GM12878 (cell line): ENCODE measurements around the gene AP2A2. TPM values are rescaled to one million over a fixed set of nuclear protein-coding genes. Genes with fewer than 3 reads are reported as not detected.

Source experiments
- ATAC-seq: fragments of 200-7000 bp; cut with Tn5 transposase; 3 replicates; pipeline ENCODE4 v1.9.1; 2020; ENCODE audit warnings: mild to moderate bottlenecking, moderate library complexity
- BruUV-seq: library from RNA; stranded (reverse); fragments of 400-500 nt; replicated peaks from 2 replicates; lab custom pipeline; 2021; lab: Mats Ljungman, UMichigan
- CTCF ChIA-PET: fragments of 300-600 bp; sonication (Branson Sonifier 250); formaldehyde crosslinking; extraction: SDS; loops from one replicate; lab custom pipeline; 2021; ENCODE audit warnings: inconsistent platforms; lab: Yijun Ruan, JAX
- POLR2A ChIA-PET: fragments of 350-600 bp; formaldehyde crosslinking; extraction: SDS; loops from one replicate; lab custom pipeline; 2021; ENCODE audit warnings: inconsistent platforms; lab: Charles Lee
- RAD21 ChIA-PET: fragments of 300-600 bp; sonication (Branson Sonifier 250); formaldehyde crosslinking; loops from one replicate; lab custom pipeline; 2023; ENCODE audit warnings: antibody characterized with exemption; ENCODE audit not compliant: unreplicated experiment; lab: Charles Lee
- SMC1A ChIA-PET: fragments of 300-600 bp; sonication (Branson Sonifier 250); formaldehyde crosslinking; loops from one replicate; lab custom pipeline; 2023; ENCODE audit not compliant: unreplicated experiment, uncharacterized antibody; lab: Charles Lee
- DNase-seq: peaks from one replicate; pipeline ENCODE4 v3.0.0-alpha.2; 2011; ENCODE audit warnings: low read depth, low spot score
- FAIRE-seq: peaks from 3 replicates; lab custom pipeline; 2011; peaks lifted over from hg19 to GRCh38; lab: Jason Lieb, UNC
- H2AFZ ChIP-seq: 2 replicates; pipeline ENCODE4 v1.6.0; 2011; ENCODE audit warnings: low read depth, low read length, control low read depth; ENCODE audit not compliant: control insufficient read depth
- H3K27ac ChIP-seq: 2 replicates; pipeline ENCODE4 v1.5.1; 2011; ENCODE audit warnings: control low read depth; ENCODE audit not compliant: control insufficient read depth, insufficient read depth
- H3K27me3 ChIP-seq, 2 experiments: replicated peaks in 1 of 2; 2 replicates each; pipeline versions ENCODE4 v1.6.0 to v1.6.1; 2011; ENCODE audit warnings: low read length in 1 of 2; ENCODE audit not compliant: control insufficient read depth in 2 of 2, insufficient read depth in 2 of 2
- H3K36me3 ChIP-seq, 2 experiments: 2 replicates each; pipeline ENCODE4 v1.5.1; 2011; ENCODE audit warnings: low read length in 1 of 2; ENCODE audit not compliant: control insufficient read depth in 2 of 2, insufficient read depth in 2 of 2
- H3K4me1 ChIP-seq: 2 replicates; pipeline ENCODE4 v1.6.1; 2011; ENCODE audit warnings: mild to moderate bottlenecking, low read length, moderate library complexity, mixed read lengths; ENCODE audit not compliant: control insufficient read depth, insufficient read depth
- H3K4me2 ChIP-seq: 2 replicates; pipeline ENCODE4 v1.6.0; 2011; ENCODE audit warnings: control low read depth; ENCODE audit not compliant: control insufficient read depth, insufficient read depth
- H3K4me3 ChIP-seq: fragments of 200-600 bp; sonication (generic); 2 replicates; pipeline ENCODE4 v1.5.1; 2016
- H3K79me2 ChIP-seq: 2 replicates; pipeline ENCODE4 v1.6.0; 2011; ENCODE audit warnings: low read length; ENCODE audit not compliant: control insufficient read depth, insufficient read depth
- H3K9ac ChIP-seq: 2 replicates; pipeline ENCODE4 v1.8.0; 2011; ENCODE audit warnings: low read length, control low read depth, mixed read lengths; ENCODE audit not compliant: control insufficient read depth, insufficient read depth
- H3K9me3 ChIP-seq: replicated peaks from 3 replicates; pipeline ENCODE4 v1.5.1; 2011; ENCODE audit warnings: mild to moderate bottlenecking, low read length; ENCODE audit not compliant: control insufficient read depth, insufficient read depth
- H4K20me1 ChIP-seq: 2 replicates; pipeline ENCODE4 v1.6.0; 2011; ENCODE audit not compliant: control insufficient read depth, insufficient read depth
- BCL11A ChIP-seq: IDR thresholded peaks from 2 replicates; pipeline ENCODE4 v1.6.1; 2011; ENCODE audit warnings: low read depth, low read length
- EED ChIP-seq: sonication (generic); IDR thresholded peaks from 2 replicates; pipeline ENCODE4 v1.6.1; 2016; ENCODE audit warnings: antibody characterized with exemption, low read depth
- HDGF ChIP-seq: fragments of 450-650 bp; IDR thresholded peaks from 2 replicates; pipeline ENCODE4 v1.6.1; 2016; ENCODE audit warnings: antibody characterized with exemption
- LARP7 ChIP-seq: fragments of 450-650 bp; IDR thresholded peaks from 2 replicates; pipeline ENCODE4 v1.6.1; 2017; ENCODE audit warnings: mild to moderate bottlenecking
- MTA2 ChIP-seq: fragments of 450-650 bp; IDR thresholded peaks from 2 replicates; pipeline ENCODE4 v1.6.1; 2016; ENCODE audit warnings: low read depth, mild to moderate bottlenecking, moderate library complexity
- MXI1 ChIP-seq: fragments of 150-350 bp; IDR thresholded peaks from 2 replicates; pipeline ENCODE4 v1.6.1; 2011; ENCODE audit warnings: low read depth, mild to moderate bottlenecking, inconsistent platforms, low read length, improper control_type of control experiment
- MYB ChIP-seq: fragments of 150-350 bp; IDR thresholded peaks from 2 replicates; pipeline ENCODE4 v1.6.1; 2014; ENCODE audit warnings: mild to moderate bottlenecking, low read depth, low read length, borderline replicate concordance
- NR2C2 ChIP-seq: IDR thresholded peaks from 2 replicates; pipeline ENCODE4 v1.6.1; 2011; ENCODE audit warnings: borderline replicate concordance, low read depth; ENCODE audit not compliant: control insufficient read depth, insufficient read length
- SIN3A ChIP-seq: IDR thresholded peaks from 2 replicates; pipeline ENCODE4 v1.6.1; 2012; ENCODE audit warnings: low read depth, low read length, improper control_type of control experiment
- TARDBP ChIP-seq: IDR thresholded peaks from 2 replicates; pipeline ENCODE4 v1.6.1; 2016; ENCODE audit warnings: borderline replicate concordance
- TBL1XR1 ChIP-seq: IDR thresholded peaks from 2 replicates; pipeline ENCODE4 v1.6.1; 2012; ENCODE audit warnings: low read depth, low read length, improper control_type of control experiment
- WRNIP1 ChIP-seq: IDR thresholded peaks from 2 replicates; pipeline ENCODE4 v1.6.1; 2011; ENCODE audit warnings: low read depth, low read length, improper control_type of control experiment, borderline replicate concordance
- YY1 ChIP-seq: IDR thresholded peaks from 2 replicates; pipeline ENCODE4 v1.6.1; 2011; ENCODE audit warnings: low read depth, mild to moderate bottlenecking, low read length
- ZNF622 ChIP-seq: fragments of 450-650 bp; IDR thresholded peaks from 2 replicates; pipeline ENCODE4 v1.6.1; 2017; ENCODE audit warnings: mild to moderate bottlenecking, inconsistent platforms
- WGBS: methylation state at CpG from one replicate; pipeline ENCODE4 v1.1.6; 2016; ENCODE audit warnings: low lambda C conversion rate; ENCODE audit not compliant: insufficient replicate concordance, insufficient coverage; ENCODE audit errors: missing lambda C conversion rate; 5-methylcytosine and 5-hydroxymethylcytosine counted together
- in situ Hi-C: fragments of 300-500 bp; cut with MboI; formaldehyde crosslinking; loops from 9 replicates; pipeline ENCODE4 v1.14.3; 2018; ENCODE audit warnings: mixed read lengths
- intact Hi-C: fragments of 100-400 bp; cut with micrococcal nuclease; formaldehyde crosslinking; loops from one replicate; pipeline ENCODE4 v1.14.2; 2022; ENCODE audit not compliant: unreplicated experiment
- polyA plus RNA-seq, 11 experiments: library from polyadenylated mRNA; depleted of rRNA in 4 of 11; unstranded in 6 of 11; stranded (reverse) in 5 of 11; fragments of >200 nt; fragmentation: Nextera tagmentation in 4 of 11; fragmentation: Illumina TruSeq in 1 of 11; extraction: Ambion mirVana in 4 of 11; extraction: Trizol in 1 of 11; gene quantifications; 1 replicate in 1 of 11; 2 replicates in 10 of 11; pipeline versions ENCODE4 v1.2.1 to v1.2.3, GENCODE V29; 2011 to 2016; ENCODE audit warnings: inconsistent platforms in 2 of 11, missing spikeins in 2 of 11, low read depth in 1 of 11
- total RNA-seq, 4 experiments: library from RNA; depleted of rRNA in 3 of 4; stranded (reverse); fragments of >200 nt in 3 of 4; fragmentation: Illumina TruSeq in 1 of 4; extraction: Trizol in 1 of 4; gene quantifications; 2 replicates each; pipeline versions ENCODE4 v1.2.1 to v1.2.3, GENCODE V29; 2013 to 2021
- TF ChIP-seq, protein P1 (sequence below): fragments of 150-350 bp; IDR thresholded peaks from 2 replicates; pipeline ENCODE4 v1.6.1; 2016; ENCODE audit warnings: low read depth, low read length
- TF ChIP-seq, protein P2 (sequence below): IDR thresholded peaks from 2 replicates; pipeline ENCODE4 v1.6.1; 2011; ENCODE audit warnings: low read depth, mild to moderate bottlenecking, low read length, moderate library complexity, borderline replicate concordance; ENCODE audit errors: extremely low read depth
- TF ChIP-seq, protein P3 (sequence below): fragments of 450-650 bp; IDR thresholded peaks from 2 replicates; pipeline ENCODE4 v1.6.1; 2017; ENCODE audit warnings: mild to moderate bottlenecking
- TF ChIP-seq, protein P4 (sequence below): IDR thresholded peaks from 2 replicates; pipeline ENCODE4 v1.6.1; 2012; ENCODE audit warnings: low read length, inconsistent platforms

Gene AP2A2
- total and polyA plus RNA-seq, 10 of the 15 experiments (the other 5 are each of a cell fraction or from before 2014, with no cell fraction given) = 0.58 to 48.8 (median 18.2) TPM

DNA sequence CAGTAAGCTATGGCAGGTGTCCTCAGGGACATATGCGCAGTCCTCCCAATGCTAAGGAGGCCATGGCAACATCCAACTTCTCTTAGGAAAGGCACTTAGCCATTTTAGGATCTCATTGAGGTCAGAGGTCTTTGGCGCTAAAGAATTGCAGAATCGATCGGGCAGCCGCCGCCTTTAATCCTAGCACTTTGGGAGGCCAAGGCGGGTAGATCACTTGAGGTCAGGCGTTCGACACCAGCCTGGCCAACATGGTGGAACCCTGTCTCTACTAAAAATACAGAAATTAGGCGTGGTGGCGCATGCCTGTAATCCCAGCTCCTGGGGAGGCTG lies 13.8 kb upstream of the AP2A2 start:
- intact Hi-C loops = loop anchor here (5.0 kb wide), 1 partner anchor 70 kb away; the partner anchor contains the start of genes POLR2L and TSPAN4
- POLR2A ChIA-PET = no interaction called here
- SMC1A ChIA-PET = no interaction called here
- Histone ChIP-seq H3K4me3 (peak overlapping the region; percentile 76; the same call in 1 of the 2 replicates), H3K4me1 (peaks cover 23% of the 10 kb centered on the region), H4K20me1 (no peaks in the 10 kb centered on the region), H3K9me3 (no peaks in the 10 kb centered on the region), H2AFZ (no peak overlapping the region; the same call in 1 of the 2 replicates), H3K27ac (no peak overlapping the region), H3K36me3 (no peaks in the 10 kb centered on the region), H3K27me3 (no peaks in the 10 kb centered on the region), H3K4me2 (peak overlapping the region; percentile 72), H3K79me2 (peaks cover 19% of the 10 kb centered on the region), H3K9ac (no peak overlapping the region)
- FAIRE-seq (no peak), ATAC-seq (no peak), DNase-seq (no peak)
- RAD21 ChIA-PET = no interaction called here
- 95% methylated on average over 11 of the region's 11 CpGs for WGBS
- no TSS peak for BruUV-seq
- no peak for TF ChIP-seq YY1
- no peak for TF ChIP-seq TBL1XR1
- no peak for TF ChIP-seq MYB
- TF ChIP-seq NR2C2 = no peak
- TF ChIP-seq MTA2 = no peak
- TF ChIP-seq, protein P1, sequence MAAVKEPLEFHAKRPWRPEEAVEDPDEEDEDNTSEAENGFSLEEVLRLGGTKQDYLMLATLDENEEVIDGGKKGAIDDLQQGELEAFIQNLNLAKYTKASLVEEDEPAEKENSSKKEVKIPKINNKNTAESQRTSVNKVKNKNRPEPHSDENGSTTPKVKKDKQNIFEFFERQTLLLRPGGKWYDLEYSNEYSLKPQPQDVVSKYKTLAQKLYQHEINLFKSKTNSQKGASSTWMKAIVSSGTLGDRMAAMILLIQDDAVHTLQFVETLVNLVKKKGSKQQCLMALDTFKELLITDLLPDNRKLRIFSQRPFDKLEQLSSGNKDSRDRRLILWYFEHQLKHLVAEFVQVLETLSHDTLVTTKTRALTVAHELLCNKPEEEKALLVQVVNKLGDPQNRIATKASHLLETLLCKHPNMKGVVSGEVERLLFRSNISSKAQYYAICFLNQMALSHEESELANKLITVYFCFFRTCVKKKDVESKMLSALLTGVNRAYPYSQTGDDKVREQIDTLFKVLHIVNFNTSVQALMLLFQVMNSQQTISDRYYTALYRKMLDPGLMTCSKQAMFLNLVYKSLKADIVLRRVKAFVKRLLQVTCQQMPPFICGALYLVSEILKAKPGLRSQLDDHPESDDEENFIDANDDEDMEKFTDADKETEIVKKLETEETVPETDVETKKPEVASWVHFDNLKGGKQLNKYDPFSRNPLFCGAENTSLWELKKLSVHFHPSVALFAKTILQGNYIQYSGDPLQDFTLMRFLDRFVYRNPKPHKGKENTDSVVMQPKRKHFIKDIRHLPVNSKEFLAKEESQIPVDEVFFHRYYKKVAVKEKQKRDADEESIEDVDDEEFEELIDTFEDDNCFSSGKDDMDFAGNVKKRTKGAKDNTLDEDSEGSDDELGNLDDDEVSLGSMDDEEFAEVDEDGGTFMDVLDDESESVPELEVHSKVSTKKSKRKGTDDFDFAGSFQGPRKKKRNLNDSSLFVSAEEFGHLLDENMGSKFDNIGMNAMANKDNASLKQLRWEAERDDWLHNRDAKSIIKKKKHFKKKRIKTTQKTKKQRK = no peak
- TF ChIP-seq, protein P2, sequence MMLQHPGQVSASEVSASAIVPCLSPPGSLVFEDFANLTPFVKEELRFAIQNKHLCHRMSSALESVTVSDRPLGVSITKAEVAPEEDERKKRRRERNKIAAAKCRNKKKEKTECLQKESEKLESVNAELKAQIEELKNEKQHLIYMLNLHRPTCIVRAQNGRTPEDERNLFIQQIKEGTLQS = no peak
- no peak for TF ChIP-seq MXI1
- TF ChIP-seq TARDBP = no peak
- TF ChIP-seq, protein P3, sequence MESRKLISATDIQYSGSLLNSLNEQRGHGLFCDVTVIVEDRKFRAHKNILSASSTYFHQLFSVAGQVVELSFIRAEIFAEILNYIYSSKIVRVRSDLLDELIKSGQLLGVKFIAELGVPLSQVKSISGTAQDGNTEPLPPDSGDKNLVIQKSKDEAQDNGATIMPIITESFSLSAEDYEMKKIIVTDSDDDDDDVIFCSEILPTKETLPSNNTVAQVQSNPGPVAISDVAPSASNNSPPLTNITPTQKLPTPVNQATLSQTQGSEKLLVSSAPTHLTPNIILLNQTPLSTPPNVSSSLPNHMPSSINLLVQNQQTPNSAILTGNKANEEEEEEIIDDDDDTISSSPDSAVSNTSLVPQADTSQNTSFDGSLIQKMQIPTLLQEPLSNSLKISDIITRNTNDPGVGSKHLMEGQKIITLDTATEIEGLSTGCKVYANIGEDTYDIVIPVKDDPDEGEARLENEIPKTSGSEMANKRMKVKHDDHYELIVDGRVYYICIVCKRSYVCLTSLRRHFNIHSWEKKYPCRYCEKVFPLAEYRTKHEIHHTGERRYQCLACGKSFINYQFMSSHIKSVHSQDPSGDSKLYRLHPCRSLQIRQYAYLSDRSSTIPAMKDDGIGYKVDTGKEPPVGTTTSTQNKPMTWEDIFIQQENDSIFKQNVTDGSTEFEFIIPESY = no peak
- no peak for TF ChIP-seq SIN3A
- no peak for TF ChIP-seq LARP7
- TF ChIP-seq HDGF = no peak
- no peak for TF ChIP-seq WRNIP1
- TF ChIP-seq, protein P4, sequence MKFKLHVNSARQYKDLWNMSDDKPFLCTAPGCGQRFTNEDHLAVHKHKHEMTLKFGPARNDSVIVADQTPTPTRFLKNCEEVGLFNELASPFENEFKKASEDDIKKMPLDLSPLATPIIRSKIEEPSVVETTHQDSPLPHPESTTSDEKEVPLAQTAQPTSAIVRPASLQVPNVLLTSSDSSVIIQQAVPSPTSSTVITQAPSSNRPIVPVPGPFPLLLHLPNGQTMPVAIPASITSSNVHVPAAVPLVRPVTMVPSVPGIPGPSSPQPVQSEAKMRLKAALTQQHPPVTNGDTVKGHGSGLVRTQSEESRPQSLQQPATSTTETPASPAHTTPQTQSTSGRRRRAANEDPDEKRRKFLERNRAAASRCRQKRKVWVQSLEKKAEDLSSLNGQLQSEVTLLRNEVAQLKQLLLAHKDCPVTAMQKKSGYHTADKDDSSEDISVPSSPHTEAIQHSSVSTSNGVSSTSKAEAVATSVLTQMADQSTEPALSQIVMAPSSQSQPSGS = no peak
- no peak for TF ChIP-seq EED
- no peak for TF ChIP-seq BCL11A
- TF ChIP-seq ZNF622 = no peak
- CTCF ChIA-PET = interaction anchor here (0.8 kb wide), 1 partner anchor 63 kb away, joined by 3 read pairs; no protein-coding TSS in a partner anchor
- in situ Hi-C loops = no loop called here
